ENCODE data around the gene ATG5. TPM values are rescaled to one million over a fixed set of nuclear protein-coding genes. Genes with fewer than 3 reads are reported as not detected.
"Not testable (repeated sequence)": the region's sequence is repeated elsewhere in the genome, so short reads cannot be mapped to it uniquely, and the experiment has no call there.

Gene ATG5
- total RNA-seq, 1 donor = 12.1 TPM

DNA sequence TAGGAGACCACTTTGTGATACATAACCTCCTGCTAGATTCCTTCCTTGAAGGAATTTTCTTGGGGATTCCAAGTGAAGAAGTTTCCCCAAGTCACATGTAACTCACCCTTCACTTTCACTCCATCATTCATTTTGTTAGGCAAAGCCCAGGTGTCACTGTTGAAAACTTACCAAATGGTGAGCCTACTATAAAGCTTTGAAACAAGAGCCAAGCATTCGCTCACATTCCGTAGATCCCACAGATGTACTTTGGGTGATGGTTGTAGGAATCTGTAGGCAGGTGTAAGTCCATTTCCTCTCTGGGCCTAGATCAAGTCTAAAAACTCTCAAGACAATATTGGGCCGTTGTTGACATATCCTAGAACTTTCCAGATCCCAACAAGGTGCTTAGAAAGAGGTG lies 165.4 kb downstream of the ATG5 start:
- DNase-seq (ENCODE audit: low read depth in 2 of 3, low spot score in 2 of 3) = no peak

DNA sequence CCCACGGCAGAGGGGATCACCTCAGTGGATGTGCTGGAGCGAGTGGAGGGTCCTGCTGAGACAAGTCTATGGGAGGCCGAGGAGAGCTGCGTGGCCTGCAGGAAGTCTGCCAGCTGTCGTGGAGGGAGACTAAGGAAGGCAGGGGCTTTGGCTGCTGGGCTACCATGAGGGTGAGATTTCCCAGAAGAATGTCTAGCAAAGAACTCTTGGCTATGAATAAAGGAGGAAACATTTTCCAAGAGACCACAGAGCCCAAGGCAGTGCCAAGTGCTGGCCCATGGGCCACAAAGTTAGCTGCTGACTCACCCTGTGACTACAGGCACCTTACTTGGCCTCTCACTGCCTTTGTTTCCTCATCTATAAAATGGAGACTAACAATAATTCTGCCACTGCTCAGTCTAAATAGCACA lies 166.0 kb downstream of the ATG5 start:
- DNase-seq (ENCODE audit: low read depth in 2 of 3, low spot score in 2 of 3) = no peak

GRCh38 chr6:106158816-106159215 lies 166.7 kb downstream of the ATG5 start:
- no peak for DNase-seq (ENCODE audit: low read depth in 2 of 3, low spot score in 2 of 3)

DNA sequence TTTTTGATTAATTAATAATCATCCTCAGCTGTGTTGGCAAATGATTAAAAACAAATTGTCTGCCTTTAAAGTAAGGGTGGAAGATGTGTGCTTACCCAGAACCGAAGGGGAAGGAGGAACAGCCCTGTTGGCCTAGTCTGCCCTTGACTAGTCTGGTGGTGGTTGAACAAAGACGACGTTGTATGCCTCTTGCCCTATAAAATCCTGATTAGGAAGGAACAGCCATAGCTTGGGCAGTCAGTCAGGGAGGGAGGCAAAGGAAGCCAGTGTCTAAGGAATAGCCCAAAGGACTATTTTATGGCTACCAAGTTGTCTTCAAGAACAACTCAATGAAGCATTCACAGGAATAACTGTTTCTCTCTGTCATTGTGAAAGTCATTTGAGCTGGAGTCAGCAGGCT lies 168.7 kb downstream of the ATG5 start:
- DNase-seq (ENCODE audit: low read depth in 2 of 3, low spot score in 2 of 3) = no peak

DNA sequence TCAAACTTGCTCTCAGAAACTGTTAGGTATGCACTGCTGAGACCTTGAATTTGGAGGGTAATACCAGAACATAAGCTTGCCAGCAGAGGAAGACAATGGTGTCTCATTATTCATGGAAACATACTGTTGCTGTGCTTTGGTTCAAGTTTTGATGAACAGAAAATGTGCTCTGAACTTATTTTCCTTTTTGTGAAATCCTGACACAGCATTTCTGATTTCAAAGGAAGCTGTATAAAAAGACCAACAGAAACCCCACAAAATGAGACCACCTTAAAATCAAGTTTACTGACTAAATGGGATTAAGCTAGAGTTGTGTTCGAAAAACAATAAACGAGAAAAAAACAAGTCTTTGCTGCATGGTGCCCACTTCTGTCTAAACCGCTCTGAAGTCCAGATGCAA lies 169.1 kb downstream of the ATG5 start:
- no peak for DNase-seq (ENCODE audit: low read depth in 2 of 3, low spot score in 2 of 3)

GRCh38 chr6:106155219-106155830 lies 170.2 kb downstream of the ATG5 start:
- DNase-seq (ENCODE audit: low read depth in 2 of 3, low spot score in 2 of 3) = no peak

DNA sequence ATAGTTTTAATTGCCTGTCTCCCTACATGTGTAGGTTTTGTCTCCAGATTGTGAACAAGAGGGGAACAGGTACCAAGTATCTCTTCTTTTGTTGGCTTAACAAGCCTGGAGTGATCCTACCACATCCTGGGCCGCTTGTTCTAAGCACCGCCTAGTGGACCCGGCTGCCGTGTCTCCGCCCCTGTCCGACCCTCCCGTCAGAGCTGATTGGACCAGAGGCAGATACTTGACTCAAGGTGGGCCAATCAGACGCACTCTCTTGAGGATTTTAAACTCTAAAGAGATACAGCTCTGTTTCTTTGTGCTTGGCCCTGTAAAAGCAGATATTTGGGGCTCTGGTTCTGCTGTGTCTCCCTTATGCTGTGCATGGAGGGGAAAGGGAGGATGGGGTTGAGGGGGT lies 171.2 kb downstream of the ATG5 start:
- DNase-seq (ENCODE audit: low read depth in 2 of 3, low spot score in 2 of 3) = no peak

DNA sequence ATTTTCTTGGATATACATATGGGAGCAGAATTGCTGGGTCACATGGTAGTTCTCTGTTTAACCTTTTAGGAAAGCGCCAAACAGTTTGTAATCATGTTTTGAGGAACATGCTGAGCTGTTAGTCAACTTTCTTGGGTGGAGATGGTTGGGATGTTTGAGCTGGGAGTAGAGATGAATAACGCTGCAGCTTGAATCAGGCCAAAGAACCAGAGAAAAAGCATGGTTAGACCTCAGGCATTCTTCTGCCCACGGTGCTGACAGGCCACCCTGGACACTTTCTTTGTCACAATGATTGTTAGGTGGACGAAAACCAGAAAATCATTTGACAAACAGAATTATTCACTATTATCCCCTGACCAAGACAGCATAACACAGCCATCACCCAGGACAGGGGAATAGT lies 172.6 kb downstream of the ATG5 start:
- DNase-seq (ENCODE audit: low read depth in 2 of 3, low spot score in 2 of 3) = no peak

- not testable (repeated sequence) for DNase-seq (ENCODE audit: low read depth in 2 of 3, low spot score in 2 of 3)
These were observed 173.1 kb downstream of the ATG5 start for GRCh38 chr6:106152476-106152875.

GRCh38 chr6:106149472-106150069 lies 176.0 kb downstream of the ATG5 start:
- no peak for DNase-seq (ENCODE audit: low read depth in 2 of 3, low spot score in 2 of 3)

DNA sequence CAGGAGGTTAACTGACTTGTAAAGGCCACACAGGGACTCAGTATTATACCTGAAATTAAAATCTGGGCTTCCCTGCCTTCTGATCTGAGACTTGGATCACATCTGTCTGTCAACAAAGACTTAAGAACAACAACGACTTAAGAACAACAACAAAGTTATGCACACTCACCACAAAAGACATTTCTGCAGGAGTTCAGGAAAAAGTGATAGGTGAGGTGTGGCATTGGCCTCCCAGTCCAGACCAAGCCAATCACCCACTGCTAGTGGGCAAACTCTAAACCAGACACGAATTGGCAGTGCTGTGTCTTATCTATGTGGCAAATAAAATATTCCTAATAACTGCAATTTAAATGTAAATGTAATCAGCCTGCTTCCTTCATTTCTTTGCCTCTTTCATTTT lies 178.1 kb downstream of the ATG5 start:
- no peak for DNase-seq (ENCODE audit: low read depth in 2 of 3, low spot score in 2 of 3)

DNA sequence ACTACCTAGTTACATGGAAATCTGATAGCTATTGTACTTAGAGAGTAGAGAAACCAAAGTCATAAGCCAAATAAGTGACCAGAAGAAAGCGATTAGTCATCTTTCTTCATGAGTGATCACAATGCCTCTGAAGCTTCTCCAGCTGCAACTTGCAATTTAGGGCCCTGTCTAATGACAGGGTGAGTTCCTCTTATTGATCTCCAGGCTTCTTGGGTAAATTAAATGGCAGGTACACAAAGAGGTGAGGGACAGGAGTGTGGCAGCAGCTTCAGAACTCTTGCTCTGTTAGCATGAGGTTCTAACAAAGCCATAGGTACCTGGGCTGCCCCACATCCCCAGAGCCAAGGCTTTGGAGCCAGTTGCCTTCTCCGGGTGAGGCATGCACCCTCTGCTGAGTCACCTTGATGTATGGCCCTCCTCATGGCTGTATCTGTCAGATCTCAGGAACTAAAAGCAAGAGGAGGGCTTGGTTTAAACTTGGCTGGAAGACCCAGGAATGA lies 178.7 kb downstream of the ATG5 start:
- DNase-seq (ENCODE audit: low read depth in 2 of 3, low spot score in 2 of 3) = no peak

GRCh38 chr6:106145741-106146227 lies 179.8 kb downstream of the ATG5 start:
- DNase-seq (ENCODE audit: low read depth in 2 of 3, low spot score in 2 of 3) = no peak

- no peak for DNase-seq (ENCODE audit: low read depth in 2 of 3, low spot score in 2 of 3)
These were observed 180.4 kb downstream of the ATG5 start for GRCh38 chr6:106145144-106145543.

DNA sequence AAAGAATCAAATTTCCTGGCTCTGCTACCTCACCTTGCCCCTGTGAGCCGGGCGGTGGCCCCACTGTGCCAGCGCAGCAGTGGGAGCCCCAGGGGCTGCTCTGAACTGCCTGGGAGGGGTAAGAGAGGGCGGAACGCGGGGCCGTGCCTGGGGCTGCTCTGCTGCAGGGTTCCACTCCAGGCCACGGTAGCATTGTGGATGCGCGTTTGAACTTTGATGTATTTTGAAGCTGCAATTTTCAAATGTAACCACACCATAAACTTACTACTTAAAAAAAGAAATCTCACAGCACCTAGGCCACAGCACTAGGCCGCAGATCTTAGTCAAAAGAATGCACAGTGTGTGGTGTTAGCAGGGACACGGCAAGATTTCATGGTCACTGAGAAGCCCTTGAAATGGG lies 181.9 kb downstream of the ATG5 start:
- no peak for DNase-seq (ENCODE audit: low read depth in 2 of 3, low spot score in 2 of 3)

- DNase-seq (ENCODE audit: low read depth in 2 of 3, low spot score in 2 of 3) = no peak
These were observed 182.6 kb downstream of the ATG5 start for GRCh38 chr6:106142876-106143431.

- no peak for DNase-seq (ENCODE audit: low read depth in 2 of 3, low spot score in 2 of 3)
These were observed 183.9 kb downstream of the ATG5 start for GRCh38 chr6:106141441-106142237.

DNA sequence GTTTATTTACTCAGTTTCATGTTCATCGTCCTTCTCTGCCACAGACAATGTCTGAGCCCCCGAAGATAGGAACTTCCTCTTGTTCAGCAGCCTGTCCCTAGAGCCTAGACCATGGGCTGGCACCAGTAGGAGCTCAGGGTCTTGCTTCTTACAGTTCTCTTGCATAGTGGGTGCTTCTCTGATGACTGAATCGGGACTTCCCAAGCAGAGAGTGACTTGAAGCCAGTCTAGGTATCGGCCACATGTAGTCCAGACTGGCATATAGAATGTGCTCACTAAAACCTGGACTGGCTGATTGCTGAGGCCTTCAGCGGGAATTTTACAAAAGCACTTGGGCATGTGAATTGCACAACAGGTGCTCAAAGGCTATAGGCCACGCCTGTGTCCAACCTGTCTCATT lies 187.4 kb downstream of the ATG5 start:
- no peak for DNase-seq (ENCODE audit: low read depth in 2 of 3, low spot score in 2 of 3)

DNA sequence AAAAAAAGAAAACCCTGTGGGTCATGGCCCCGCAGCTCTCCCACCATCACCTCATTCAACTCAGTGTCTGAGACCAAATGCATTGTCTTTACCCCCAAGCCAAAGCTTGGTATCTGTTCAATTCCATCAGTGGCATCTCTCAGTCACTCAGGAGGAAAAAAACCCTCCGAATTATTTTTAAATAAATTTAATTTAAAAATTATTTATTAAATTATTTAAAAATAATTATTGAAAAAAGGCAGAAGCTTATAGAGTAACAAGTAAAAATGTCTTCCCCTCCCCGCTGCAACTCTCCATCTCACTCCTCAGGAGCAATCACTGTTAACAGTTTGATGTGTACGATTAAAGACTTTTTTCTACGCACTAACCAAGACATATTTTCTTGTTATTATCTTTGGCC lies 188.7 kb downstream of the ATG5 start:
- no peak for DNase-seq (ENCODE audit: low read depth in 2 of 3, low spot score in 2 of 3)

DNA sequence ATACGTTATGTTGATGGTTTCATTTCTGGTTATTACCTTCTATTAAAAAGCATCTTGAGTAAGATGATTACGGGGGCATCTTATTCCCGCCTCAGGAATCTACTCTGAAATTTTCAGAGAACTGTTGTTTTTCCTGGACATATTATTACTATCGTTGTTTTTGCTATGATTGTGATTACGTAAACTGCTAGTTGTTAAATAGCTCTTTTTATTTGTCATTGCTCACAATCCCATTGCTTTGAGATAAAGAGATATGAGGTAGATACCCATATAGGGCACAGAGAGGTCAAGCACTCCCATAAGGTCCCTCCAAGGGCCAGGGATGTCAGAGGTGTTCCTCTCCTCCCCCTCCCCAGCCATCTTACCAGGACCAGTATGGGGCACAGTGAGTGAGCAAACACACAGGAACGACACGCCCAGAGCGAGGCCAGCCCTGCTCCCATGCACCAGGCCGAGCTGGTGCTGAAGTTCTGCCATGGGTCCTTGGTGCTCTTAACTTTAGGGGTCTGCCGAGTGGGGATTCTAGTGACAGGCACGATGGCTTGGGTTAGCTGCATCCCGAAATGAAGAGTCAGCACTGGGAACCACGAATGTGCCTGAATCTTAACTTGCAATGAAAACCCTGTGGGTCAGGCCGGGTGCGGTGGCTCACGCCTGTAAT lies 189.5 kb downstream of the ATG5 start:
- DNase-seq (ENCODE audit: low read depth in 2 of 3, low spot score in 2 of 3) = no peak
